RKO (cell line): ENCODE results near the gene ACTG1.

Source experiments
- DNase-seq: peaks from one replicate; pipeline ENCODE4 v3.0.0-alpha.2; 2016; ENCODE audit warnings: low spot score

The ACTG1 gene

GRCh38 chr17:81462506-81463125, 50.0 kb downstream of the ACTG1 start:
- DNase-seq, result no peak

GRCh38 chr17:81461607-81462500, 50.7 kb downstream of the ACTG1 start:
- DNase-seq, result no peak

DNA sequence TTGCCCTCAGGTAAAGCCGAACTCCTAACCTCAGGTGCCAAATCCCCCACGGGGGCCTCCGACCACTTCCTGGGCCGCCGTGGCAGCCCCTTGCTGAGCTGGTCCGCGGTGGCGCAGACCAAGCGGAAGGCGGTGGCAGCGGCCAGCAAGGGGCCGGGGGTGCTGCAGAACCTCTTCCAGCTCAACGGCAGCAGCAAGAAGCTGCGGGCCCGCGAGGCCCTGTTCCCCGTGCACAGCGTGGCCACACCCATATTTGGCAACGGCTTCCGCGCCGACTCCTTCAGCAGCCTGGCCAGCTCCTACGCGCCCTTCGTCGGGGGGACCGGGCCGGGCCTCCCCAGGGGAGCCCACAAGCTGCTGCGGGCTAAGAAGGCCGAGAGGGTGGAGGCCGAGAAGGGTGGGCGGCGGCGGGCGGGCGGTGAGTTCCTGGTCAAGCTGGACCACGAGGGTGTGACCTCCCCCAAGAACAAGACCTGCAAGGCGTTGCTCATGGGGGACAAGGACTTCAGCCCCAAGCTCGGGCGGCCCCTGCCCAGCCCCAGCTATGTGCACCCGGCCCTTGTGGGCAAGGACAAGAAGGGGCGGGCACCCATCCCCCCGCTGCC, 51.6 kb downstream of the ACTG1 start:
- no peak for DNase-seq
